ENCODE results near the gene TNFRSF21.
"Not testable (repeated sequence)": the region's sequence is repeated elsewhere in the genome, so short reads cannot be mapped to it uniquely, and the experiment has no call there.

Gene TNFRSF21

GRCh38 chr6:47248446-47248845 is 61.3 kb downstream of the TNFRSF21 start:
- no peak for DNase-seq

GRCh38 chr6:47247227-47247797 is 62.4 kb downstream of the TNFRSF21 start:
- DNase-seq = no peak

- DNase-seq = no peak
These were observed 63.2 kb downstream of the TNFRSF21 start for GRCh38 chr6:47246551-47246950.

GRCh38 chr6:47245745-47246371 is 63.8 kb downstream of the TNFRSF21 start:
- DNase-seq = no peak

GRCh38 chr6:47242483-47243386 is 67.0 kb downstream of the TNFRSF21 start:
- peak; percentile 23 to 76 for DNase-seq

GRCh38 chr6:47241742-47242482 is 67.8 kb downstream of the TNFRSF21 start:
- no peak for DNase-seq

GRCh38 chr6:47240277-47240890 is 69.3 kb downstream of the TNFRSF21 start:
- no peak for DNase-seq

- DNase-seq = no peak
These were observed 70.2 kb downstream of the TNFRSF21 start for GRCh38 chr6:47239546-47239945.

GRCh38 chr6:47238456-47238995 is 71.2 kb downstream of the TNFRSF21 start:
- no peak for DNase-seq

GRCh38 chr6:47237196-47237595 is 72.5 kb downstream of the TNFRSF21 start:
- DNase-seq = no peak

- DNase-seq = peak; percentile 64 to 72
These were observed 73.5 kb downstream of the TNFRSF21 start for GRCh38 chr6:47235964-47236760.

GRCh38 chr6:47235421-47235820 is 74.3 kb downstream of the TNFRSF21 start:
- no peak for DNase-seq

GRCh38 chr6:47234266-47234933 is 75.3 kb downstream of the TNFRSF21 start:
- DNase-seq = no peak

- no peak for DNase-seq
These were observed 78.6 kb downstream of the TNFRSF21 start for GRCh38 chr6:47231151-47231550.

- DNase-seq = no peak
These were observed 79.1 kb downstream of the TNFRSF21 start for GRCh38 chr6:47230579-47230978.

- no peak for DNase-seq
These were observed 80.5 kb downstream of the TNFRSF21 start for GRCh38 chr6:47229255-47229654.

- not testable (repeated sequence) for DNase-seq
These were observed 81.6 kb downstream of the TNFRSF21 start for GRCh38 chr6:47228093-47228492.

GRCh38 chr6:47223251-47223650 is 86.5 kb downstream of the TNFRSF21 start:
- not testable (repeated sequence) for DNase-seq

- no peak for DNase-seq
These were observed 88.1 kb downstream of the TNFRSF21 start for GRCh38 chr6:47221565-47221964.

GRCh38 chr6:47209632-47210031 is 100.1 kb downstream of the TNFRSF21 start:
- DNase-seq = no peak

GRCh38 chr6:47207261-47207660 is 102.4 kb downstream of the TNFRSF21 start:
- DNase-seq = peak; percentile 41 to 43
